NCI-H1694 treated with DMSO at 0.1 percent for 48 hours (cell line): ENCODE data around the gene ITIH4.

Source experiments
- DNase-seq: peaks from one replicate; lab custom pipeline; 2025; lab: John Stamatoyannopoulos, UW

ITIH4 gene

GRCh38 chr3:52798376-52798977 lies 32.0 kb downstream of the ITIH4 start:
- no peak for DNase-seq

GRCh38 chr3:52796411-52796810 lies 34.1 kb downstream of the ITIH4 start:
- DNase-seq: no peak

GRCh38 chr3:52795298-52795900 lies 35.1 kb downstream of the ITIH4 start:
- no peak for DNase-seq

- DNase-seq: no peak
Measured at GRCh38 chr3:52794612-52795099, 35.8 kb downstream of the ITIH4 start, which contains the start of gene ITIH3. Gene ITIH3 (plus strand): TSS chr3:52794796. CDS start chr3:52794804, 8 bp downstream.

- no peak for DNase-seq
Measured at GRCh38 chr3:52793702-52794611, 36.5 kb downstream of the ITIH4 start.

GRCh38 chr3:52792961-52793695 lies 37.3 kb downstream of the ITIH4 start:
- peak; percentile 52 for DNase-seq

DNA sequence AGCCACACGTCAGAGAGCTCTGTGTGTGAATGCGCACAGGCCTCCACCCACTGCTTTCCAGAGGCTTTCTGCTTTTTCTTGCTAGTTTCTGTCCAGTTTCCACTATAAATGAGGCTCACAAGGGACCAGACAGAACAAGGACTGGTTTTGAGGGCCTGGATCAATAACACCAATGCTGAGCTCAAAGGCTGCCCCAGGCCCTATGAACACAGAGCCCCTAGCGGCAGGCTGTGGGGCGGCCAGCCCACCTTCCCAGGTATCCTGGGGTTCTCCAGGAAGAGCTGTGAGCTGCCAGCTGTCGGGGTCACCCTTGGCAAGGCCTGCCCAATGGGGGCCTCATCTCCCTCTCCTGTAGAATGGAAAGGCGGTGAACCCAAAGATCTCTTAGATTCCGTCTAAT lies 38.1 kb downstream of the ITIH4 start:
- DNase-seq: no peak

- DNase-seq: no peak
Measured at GRCh38 chr3:52791928-52792327, 38.5 kb downstream of the ITIH4 start.

GRCh38 chr3:52791366-52791765 lies 39.1 kb downstream of the ITIH4 start:
- no peak for DNase-seq

DNA sequence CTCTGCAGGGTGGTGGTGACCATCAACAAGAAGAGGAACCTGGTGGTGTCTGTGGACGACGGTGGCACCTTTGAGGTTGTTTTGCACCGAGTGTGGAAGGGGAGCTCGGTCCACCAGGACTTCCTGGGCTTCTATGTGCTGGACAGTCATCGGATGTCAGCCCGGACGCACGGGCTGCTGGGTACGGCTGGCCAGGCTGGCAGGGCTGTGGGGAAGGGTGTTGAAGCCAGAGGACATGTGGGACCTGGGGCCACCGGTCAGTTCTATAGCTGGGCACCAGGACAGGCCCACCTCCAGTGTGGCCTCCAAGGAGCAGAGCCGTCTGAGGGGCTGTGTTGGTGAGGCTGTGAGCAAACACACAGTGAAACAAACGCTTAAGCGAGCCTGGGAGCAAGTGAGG lies 39.7 kb downstream of the ITIH4 start:
- DNase-seq: no peak

DNA sequence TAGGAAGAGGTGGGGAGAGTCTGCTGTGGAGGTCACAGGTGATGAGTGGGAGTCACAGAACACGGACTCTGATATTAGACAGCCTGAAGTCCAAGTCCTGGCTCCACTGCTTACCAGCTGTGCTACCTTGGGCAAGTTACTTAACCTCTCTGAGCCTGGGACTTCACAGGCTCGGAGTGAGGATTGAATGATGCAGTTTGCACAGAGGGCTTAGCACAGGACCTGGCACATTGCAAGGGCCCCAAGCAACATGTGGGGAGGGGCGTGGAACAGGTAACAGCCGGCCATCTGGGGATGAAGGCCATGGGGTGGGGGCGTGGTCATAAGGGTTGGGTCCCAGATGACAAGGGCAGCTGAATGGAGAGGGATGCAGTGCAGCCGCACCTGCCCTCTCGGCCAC lies 40.1 kb downstream of the ITIH4 start:
- no peak for DNase-seq

DNA sequence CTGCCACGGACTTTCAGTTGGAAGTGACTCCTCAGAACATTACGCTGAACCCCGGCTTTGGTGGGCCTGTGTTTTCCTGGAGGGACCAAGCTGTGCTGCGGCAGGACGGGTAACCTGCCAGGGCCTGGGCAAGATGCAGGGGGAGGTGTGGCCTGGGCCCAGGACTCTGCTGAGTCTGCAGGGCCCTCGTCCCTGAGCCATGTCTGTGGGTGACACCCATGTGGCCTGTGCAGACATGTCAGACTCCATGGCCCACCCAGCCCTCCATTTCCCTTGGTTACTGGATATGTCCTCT lies 40.8 kb downstream of the ITIH4 start:
- no peak for DNase-seq

- DNase-seq: no peak
Measured at GRCh38 chr3:52788890-52789745, 41.4 kb downstream of the ITIH4 start.

DNA sequence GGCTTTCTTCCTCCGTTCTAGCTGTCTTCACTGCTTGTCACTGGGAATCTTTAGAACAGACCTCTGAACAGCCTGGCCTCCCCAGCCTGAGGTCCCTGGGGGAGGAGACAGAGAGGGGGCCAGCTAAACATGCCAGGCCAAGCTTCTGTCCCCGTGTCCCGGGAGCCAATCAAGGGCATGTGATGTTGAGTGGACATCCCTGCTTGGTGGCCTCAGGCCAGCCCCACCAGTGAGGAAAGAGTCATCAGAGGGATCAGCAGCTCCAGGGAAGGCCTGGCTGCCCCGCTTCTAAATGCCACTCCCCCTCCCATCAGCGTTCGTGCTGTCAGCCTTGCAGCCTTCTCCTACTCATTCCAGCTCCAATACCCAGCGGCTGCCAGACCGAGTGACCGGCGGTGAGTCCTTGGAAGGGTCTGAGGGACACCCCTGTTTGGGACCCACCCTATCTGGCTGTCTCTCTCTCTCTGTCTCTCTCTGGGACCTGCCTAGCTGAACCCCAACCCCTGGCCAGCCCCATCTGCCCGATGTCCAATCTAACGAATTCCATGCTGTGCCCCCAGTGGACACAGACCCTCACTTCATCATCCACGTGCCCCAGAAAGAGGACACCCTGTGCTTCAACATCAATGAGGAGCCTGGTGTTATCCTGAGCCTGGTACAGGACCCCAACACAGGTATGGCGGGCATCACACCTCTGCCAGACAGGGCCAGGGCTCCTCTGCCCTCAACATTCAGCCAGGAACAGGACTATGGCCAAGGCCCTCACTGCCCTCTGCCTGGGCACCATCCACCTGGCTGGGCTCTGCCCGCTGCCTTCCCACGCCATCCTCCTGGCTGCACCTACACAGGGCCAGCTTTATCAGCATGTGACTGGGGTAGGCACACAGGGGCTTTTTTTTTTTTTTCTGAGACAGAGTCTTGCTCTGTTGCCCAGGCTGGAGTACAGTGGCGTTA lies 42.5 kb downstream of the ITIH4 start:
- no peak for DNase-seq

- DNase-seq: no peak
Measured at GRCh38 chr3:52787246-52787645, 43.2 kb downstream of the ITIH4 start.

DNA sequence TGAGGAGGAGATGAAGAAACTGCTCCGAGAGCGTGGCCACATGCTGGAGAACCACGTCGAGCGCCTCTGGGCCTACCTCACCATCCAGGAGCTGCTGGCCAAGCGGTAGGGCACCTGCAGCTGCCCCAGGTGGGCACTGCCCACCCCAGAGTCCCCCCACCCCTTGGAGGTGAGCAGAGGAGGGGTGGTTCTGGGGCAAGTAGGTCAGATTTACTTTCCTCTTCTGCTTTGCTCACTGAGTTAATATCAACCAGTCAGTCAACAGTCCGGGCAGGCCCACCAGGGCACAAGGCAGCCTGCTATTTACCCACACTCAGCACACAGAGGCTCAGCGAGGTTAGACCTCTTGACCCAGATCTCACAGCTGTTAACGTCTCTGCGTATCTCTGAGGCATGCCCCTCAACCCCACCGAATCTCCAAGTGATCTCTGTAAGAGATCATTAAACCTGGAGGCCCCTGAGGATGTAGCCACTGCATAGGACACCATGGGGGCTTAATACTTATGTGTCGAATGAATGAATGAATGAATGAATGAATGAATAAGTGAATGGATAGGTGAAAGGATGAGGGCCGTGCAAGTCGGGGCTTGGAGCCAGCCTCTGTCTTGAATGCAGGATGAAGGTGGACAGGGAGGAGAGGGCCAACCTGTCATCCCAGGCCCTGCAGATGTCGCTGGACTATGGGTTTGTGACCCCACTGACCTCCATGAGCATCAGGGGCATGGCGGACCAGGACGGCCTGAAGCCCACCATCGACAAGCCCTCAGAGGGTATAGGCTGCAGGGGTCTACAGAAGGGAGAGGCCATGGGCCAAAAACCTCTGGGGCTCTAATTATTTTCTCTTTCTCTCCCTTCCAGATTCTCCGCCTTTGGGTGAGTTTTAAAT lies 43.9 kb downstream of the ITIH4 start:
- DNase-seq: no peak

- no peak for DNase-seq
Measured at GRCh38 chr3:52784931-52785590, 45.4 kb downstream of the ITIH4 start.

DNA sequence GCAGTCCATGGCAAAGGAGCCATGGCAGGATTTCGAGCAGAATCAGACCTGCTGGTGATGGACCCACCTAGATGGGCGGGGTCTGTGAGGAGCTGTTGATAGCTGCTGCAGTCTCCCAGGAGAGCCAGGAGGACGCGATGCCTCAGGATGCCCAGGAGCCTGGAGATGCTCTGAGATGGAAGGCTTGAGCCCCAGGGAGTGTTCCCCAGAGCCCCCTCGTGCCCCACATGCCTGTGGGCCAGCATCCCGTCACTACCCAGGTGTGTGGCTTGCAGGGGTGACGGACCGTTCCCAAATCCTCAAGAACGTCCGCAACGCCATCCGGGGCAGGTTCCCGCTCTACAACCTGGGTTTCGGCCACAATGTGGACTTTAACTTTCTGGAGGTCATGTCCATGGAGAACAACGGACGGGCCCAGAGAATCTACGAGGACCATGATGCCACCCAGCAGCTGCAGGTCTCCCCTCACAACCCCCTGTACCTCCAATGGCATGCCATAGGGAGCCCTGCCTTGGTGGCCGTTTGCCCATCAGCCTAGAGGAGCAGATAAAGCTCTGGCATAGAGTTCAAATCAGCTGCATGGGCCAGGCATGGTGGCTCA lies 46.4 kb downstream of the ITIH4 start:
- no peak for DNase-seq
